NCI-H526 (cell line): ENCODE measurements around the gene MAST4.
"Not testable (repeated sequence)": the region's sequence is repeated elsewhere in the genome, so short reads cannot be mapped to it uniquely, and the experiment has no call there.

Experiments used
- DNase-seq, 2 experiments: peaks; one replicate each; lab custom pipeline; 2025; lab: John Stamatoyannopoulos, UW

MAST4 gene

DNA sequence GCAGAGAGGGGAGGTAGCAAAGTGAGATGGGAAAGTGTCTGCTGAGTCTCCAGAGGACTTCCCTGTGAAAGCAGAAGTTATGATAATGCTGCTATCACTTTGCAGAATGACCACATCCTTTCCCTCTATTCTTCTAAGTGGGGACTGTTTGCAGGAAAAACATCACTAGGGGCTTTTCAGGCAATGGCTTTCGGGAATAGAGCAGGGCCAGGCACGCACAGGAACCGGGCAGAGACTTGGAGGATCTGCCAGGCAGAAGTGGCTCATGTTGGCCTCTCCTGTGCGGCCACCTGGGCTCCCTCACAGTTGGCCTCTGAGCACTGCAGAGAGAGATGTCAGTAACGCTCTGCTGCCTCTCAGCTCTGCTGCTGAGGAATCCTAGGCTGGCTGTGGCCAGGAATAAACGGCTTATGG, 214.7 kb downstream of the MAST4 start:
- DNase-seq, result peak in 1 of 2 experiments; percentile 35

DNA sequence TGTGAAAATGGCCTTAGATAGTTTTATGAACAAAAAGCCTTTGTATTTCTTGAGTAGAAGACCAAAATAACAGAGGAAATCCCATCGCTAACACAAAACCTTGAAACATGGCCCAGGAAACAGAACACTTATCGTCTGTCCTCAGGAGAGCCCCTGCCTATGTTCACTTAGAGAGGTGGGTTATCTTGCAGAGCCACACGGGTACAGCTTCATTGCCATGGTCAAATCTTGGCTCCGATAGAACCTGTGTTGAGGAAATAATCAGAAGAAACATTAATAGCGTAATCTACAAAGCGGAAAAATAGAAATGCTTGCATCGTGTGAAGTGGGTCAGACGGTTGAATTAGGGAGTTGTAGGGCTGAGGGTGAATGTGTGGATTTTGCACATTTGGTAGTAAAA, 216.1 kb downstream of the MAST4 start:
- DNase-seq, result no peak

DNA sequence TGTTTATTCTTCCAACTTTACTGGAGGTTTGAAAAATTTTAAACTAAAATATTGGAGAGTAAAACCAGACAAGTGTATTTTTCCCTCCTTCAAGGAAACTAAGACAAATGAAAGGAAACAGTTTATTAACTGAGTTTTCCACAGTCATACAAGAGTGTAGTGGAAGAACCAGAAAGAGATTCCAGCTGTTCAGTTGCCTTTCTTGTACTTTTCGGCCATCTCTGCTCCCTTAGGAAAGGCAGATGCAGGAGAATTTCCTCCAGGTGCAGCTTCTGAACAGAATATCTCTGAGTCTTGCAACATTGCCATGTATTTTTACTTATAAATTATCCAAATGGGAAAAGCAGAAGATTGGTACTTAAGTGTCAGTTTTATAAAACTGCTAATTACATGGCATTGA, 217.1 kb downstream of the MAST4 start:
- DNase-seq, result no peak

DNA sequence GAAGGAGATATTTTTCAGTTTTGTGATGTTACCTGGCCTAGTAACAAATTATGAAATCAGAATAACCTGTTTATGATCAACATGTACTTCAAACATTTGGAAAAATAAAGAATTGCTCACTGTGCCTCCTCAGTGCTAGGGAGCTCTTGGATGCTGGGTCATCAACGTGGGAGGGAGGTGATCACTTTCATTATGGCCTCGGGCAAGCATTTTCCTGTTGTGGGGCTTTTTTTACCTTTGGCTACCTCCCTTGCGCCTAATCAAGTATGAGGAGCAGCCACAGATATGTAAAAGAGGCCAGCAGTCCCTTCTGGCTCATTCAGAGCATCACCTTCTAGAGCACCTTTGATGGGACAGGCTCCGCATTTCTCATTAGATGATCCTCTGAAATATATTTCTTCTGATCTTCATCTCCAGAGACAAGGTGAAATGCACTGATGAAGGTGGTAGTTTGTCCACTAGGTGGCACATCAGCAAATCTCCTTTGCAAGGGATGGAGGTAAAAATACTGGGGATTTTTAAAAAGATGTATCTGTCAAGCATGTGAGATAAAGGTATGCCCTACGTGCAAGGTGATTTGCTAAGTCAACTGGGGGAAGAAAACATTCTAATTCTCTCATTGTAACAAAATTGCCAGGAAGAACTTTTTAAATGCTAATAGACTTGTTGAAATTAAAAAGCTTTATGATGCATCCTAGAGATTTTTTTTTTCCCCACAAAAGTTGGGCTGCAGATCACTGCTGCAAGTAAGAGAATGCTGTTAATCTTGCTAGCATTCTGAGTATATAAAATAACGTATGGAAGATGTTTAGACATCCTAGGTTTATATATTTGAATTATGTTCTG, 218.2 kb downstream of the MAST4 start:
- DNase-seq, result peak in 1 of 2 experiments; percentile 58

DNA sequence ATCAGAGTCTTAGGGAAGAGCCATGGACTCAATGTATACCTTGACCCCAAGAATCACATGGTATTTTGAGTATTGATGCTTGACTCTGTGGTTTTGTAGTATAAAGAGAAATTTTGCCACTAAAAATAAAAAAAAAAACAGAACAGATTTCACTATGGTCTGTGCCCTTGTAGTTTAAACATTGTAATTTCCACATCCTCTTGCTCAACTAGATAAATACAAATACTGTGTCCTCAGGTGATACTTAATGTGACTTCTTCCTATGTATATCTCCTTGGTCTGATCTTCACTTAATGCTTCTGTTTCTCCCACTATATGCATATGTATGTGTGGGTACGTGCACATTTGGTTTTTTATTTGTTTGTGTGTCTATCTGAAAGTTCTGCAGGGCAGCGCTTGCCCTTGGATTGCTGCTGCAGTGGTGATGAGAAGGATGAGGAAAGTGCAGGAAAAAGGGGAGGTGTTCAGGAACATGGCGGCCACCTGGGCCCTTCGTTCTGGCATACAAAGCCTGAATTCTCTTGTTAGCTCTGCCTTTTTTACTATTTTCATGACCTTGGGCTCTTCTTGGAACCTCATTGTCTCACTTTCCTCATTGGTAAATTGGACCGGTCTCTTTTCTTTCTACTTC, 222.2 kb downstream of the MAST4 start:
- DNase-seq, result no peak

DNA sequence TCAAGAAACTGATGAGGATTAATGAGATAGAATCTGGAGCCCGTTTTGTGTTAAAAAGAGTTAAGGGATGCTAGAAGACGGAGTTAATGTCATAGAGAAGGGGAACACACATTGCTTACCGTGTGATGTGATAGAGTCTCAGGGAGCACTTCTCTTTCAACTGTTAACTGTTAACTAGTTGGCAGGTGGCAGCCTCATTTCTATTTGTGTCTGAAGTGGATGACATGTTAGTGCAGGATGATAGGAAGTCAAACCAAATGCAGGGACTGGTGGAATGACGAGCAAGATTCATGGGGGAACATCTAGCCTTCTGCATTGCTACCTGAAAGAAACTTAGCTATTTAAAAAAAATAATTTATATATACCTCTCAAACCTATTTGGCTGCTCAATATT, 222.7 kb downstream of the MAST4 start:
- no peak for DNase-seq

DNA sequence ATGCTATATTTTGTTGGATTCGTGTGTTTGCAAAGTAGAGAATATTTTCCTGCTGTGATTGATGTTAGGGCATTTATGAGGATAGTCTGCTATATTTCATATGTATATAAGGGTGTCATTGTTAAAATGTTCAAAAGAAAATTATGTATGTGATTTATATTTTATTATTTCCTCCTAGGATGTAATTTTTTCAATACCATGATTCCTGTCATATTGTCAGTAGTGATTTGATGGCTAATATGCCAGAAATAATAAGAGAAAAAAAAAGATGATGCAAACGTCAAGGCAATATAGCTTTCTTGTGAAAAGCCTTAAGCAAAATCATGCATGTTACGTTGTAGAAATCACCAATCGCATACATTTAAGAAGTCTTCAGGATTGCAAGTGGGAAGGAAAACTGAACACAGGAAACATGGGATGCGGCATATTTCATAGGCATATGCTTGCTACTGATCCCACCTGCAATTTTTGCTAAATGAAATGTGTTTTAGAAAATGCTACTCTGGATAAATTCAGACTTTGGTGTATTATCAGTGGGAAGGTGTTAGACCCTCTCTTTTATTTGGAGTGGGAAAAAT, 224.5 kb downstream of the MAST4 start:
- DNase-seq, result no peak

DNA sequence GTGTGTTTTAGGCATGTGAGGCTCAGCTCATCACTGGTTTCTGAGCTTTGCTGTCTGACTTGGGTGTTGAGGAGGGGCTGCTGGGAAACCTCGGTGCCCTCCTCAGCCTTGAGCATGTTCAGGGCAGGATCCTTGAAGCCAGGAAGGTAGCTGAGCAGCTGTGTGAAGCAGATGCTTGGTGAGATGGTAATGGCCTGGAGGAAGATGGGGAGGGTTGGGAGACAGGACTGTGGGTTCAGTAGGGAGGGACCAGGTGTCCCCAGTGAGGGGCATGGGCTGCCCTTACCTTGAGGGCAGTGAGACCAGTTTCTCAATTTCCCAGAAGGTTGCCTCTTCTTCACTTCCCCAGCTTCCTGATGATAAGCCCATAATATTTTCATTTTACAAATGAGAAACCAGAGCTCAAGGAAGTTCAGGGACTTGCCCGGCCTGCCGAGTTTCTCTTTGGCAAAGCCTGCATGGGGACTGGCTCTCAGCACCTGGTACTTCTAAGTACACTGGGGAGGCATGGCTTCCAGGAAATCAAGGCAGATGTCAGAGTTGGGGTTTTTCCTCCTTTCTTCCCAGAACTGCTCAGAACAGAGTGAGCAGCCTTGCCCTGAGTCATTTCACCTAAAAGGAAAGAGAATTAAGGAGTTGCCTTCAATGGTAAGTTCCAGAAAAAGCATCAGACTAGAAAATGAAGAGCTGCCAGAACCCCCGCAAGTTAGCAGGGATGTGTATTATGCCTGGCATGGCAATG, 225.7 kb downstream of the MAST4 start:
- no peak for DNase-seq

DNA sequence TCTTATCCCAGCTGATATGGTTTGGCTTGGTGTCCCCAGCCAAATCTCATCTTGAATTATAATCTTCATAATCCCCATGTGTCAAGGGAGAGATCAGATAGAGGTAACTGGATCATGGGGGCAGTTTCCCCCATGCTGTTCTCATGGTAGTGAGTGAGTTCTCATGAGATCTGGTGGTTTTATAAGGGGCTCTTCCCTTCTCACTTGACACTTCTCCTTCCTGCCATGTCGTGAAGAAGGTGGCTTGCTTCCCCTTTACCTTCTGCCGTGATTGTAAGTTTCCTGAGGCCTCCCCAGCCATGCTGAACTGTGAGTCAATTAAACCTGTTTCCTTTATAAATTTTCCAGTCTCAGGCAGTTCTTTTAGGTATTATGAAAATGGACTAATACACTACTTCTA, 226.7 kb downstream of the MAST4 start:
- not testable (repeated sequence) for DNase-seq

DNA sequence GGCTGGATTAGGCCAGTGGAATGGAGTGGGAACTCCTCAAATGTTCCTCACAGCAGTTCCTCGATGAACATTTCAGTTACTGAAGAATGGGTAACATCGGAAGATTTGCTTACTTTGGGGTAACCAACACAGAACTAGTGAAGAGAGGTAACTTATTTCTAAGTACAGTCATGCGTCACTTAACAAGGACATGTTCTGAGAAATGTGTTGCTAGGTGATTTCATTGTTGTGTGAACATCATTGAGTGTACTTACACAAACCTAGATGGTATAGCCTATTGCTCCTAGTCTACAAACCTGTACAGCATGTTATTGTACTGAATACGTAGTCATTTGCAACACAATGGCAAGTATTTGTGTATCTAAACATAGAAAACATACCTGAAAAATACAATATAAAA, 228.3 kb downstream of the MAST4 start:
- no peak for DNase-seq

DNA sequence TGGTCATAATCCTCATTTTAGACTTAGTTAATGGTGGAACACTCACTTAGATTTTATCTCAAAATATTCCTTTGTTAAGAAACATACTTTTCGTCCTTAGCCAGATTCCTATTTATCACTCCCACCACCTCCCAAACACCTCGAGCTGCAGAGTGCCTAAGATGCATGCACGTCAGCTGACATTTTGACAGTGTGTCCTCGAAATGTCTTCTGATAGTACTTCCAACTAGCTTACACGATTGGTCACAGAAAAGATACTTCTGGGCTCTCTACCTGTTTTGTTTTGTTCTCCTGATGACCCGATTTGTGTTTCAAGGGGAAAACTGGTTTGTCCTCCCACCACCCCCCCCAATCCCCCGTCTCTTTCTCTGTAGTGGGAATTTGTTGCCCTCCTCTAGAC, 230.1 kb downstream of the MAST4 start:
- no peak for DNase-seq

DNA sequence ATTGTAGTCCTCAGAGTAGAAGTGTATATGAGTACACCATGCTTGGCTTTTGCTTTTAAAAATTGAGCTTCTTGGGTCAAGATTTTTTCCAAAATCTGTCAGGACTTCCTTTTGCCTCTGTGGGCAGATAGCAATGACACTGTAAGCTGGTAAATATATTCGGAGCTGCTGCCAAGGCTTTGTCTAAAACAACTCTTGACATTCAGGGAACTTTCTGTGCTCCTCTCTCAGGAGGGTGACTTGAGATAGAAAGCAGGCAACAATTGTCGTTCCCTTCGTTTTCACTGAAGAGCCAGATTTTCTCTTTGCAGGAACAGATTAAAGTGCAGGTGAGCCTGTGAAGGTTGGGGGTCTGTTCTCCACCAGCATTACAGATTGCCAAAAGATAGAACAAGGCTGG, 230.5 kb downstream of the MAST4 start:
- no peak for DNase-seq

DNA sequence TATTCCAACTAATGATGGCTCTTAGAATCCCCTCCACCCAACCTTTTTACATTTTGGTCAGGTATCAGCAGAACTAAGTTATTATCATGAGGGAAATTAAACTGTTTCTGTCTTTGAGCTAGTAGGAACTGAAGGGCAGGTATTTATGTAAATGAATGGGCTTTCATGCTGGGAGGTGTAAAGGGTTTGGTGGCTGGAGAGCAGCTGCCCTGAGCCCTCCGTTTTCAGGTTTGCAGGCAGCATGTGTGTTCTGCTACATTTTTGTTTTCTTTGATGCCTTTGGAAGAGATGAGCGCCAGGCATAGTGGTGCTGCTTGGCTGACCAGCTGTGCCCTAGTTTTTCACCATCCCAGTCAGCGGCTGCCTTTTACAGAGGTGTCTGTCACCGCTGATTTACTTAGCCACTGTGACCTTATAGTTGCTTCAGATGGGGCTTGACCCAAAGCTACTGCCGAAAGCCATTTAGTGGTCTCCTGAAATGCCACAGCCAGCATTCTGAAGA, 231.9 kb downstream of the MAST4 start:
- DNase-seq, result peak in 1 of 2 experiments; percentile 11

DNA sequence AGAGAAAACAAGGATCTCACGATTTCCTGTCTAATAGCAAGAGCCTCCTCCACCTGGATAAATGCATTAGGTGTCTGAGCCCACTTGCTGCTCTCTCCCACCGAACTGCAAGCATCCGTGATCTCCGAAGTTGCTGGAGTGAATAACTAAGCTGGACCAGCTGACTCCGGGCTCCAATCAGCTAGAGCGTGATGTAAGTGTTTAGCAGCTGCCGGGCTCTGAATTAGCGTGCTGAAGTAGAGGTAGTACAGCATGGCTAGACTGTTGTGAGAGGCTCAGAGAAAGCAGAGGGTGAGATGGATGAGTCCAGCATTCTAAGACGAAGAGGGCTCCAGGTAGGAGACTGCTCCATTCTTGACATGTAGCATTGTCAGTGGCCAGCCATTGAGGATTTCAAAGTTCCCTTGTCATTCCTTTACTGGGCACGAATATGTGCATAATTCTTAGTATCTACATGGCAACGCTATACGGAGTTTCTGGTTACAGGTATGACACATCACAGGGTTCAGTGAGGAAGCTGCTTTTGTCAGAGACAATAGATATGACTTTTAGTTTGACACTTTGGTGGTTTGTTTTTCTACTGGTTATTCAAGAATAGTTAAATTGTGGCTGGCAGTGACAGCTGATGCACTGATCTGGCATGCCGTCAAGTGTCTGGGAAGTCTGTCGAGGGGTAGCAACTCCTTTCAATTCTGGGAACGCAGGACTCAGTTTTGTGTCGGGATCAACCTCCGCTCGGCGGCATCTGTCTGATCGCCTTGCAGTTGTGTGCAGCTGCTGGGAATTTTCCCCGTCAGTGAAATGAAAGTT, 232.6 kb downstream of the MAST4 start:
- peak; percentile 3 to 67 for DNase-seq

DNA sequence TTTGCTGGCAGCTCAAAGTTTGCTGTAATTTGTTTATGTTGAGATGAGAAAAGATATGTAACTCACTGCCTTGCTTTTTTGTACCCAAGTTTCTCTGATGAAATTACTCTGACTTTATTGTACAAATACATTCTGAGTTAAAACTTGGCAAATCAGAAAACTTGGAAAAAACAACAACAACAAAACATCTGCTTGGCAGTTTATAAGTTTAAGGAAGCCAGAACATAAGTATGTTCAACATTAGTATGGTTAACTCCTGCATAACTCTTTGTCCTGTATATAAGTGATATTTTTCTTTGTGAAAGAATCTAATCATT, 233.1 kb downstream of the MAST4 start:
- DNase-seq, result no peak

DNA sequence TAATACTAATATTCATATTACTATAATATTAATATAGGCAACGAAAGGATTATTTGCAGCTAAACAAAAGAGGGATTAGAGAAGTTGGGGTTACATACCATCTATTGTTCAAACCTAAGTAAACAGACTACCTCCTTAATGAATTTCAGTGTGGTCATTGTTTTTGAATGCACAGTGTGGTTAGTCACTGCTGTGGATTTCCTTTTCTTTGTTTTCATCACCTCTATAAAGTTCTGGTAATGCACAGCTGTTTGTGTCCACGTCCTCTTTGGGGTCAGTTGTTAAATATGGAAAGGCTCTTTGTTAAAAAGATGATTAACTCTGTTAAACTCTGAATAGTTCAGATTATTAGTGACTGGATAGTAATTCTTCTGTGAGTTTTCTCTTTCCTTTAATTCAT, 233.6 kb downstream of the MAST4 start:
- no peak for DNase-seq

DNA sequence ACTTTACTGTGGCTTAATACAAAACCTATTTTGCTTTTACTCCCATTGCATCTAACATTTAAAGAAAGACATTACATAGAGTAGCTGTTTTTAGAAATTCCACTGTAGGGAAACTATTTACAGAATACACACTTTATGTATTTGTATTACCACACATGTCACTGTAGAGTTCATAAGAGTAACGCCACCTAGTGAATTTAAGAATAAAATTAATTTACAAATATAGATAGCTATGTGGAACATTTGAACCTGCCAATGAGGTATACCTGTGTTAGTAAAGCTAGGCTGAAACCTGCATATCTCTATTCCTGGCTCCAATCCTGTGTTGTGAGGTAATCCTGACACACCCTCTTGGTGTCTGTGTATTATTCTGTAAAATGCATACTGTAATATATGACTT, 234.4 kb downstream of the MAST4 start:
- peak in 1 of 2 experiments; percentile 2 for DNase-seq

DNA sequence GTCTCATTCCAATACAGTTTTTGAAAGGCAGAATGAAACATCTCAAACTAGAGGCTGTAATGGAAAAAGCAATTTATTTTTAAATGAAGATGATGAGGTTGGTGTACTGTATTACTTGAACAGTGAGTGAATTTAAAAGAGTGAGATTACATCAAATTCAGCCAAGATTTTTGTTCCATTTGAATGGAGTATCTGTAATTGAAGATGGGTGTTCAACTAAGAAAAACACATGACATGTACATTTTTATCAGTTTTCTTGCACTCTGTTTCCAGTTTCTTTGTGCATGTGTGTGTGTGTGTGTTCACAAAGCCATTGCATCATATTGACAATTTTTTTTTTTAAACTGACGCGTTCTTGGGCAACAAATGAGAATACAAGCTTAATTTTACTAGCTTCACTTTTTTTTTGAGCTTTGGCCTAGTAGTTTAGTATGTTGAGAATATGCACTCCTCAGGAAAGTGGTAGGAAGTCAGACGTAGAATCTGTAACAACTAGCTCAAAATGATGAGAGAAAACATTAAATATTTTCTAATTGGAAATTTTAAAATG, 243.5 kb downstream of the MAST4 start:
- DNase-seq, result no peak

DNA sequence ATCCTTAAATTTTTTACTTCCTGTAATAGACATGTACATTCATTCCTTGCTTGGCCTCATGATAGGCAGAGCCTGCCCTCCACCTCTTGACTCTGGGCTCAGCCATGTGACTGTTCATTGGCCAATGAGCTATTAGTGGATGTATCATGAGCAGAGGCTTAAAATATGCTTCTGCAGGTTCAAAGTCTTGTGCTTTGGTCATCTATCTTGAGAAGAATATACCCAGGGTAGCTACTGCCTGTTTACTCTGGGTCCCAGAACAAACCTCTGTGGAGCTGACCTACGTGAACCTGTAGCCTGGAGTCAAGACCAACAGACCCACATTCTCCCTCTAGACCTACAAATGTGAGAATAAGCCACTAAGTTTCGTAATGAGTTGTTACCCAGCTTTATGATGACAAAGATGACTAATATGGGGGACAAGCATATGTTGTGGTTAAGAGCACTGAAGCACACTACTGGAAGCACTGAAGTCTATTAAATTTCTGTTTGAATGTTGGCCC, 244.4 kb downstream of the MAST4 start:
- DNase-seq, result no peak

DNA sequence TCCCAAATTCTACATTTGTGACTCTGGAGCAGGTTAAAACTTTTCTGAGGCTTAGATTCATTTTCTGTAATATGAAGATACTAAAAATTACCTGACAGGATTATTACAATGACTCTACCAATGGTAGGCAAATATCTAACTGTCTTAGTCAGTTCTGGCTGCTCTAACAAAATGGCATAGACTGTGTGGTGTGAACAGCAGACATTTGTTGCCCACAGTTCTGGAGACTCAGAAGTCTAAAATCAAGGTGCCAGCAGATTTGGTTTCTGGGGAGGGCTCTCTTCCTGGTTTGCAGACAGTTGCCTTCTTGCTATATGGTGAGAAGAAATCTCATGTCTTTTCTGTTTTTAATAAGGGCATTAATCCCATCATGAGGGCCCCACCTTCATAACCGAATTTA, 245.1 kb downstream of the MAST4 start:
- no peak for DNase-seq

DNA sequence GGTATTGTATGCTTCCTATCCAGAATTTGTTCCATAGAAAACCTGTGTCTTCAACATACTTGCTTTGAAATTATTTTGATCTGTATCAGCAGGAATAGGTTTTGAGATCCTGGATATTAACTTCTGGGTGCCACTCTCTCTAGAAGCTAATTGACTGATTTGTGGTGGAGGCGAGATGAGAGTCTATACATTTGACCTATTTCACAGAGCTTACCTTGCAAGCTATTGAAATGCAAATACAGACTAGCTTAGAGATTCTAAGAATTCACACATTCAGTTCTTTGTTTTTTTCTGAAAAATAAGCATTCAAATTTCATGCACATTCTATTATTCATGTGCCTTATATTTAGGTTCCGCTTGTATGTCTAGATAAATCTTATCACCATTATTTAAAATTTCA, 246.3 kb downstream of the MAST4 start:
- no peak for DNase-seq
